ENCODE results near the gene NRIP1.
A peak's percentile ranks its signal among the peaks of the same experiment; 100 is the strongest.

NRIP1 gene

GRCh38 chr21:15065392-15066122 is 757 bp upstream of the NRIP1 start:
- peak; percentile 80 for DNase-seq (ENCODE audit: low spot score)

- DNase-seq (ENCODE audit: low spot score), result peak; percentile 47
These were observed 805 bp downstream of the NRIP1 start for GRCh38 chr21:15063814-15064575.

- DNase-seq (ENCODE audit: low spot score), result peak; percentile 14
These were observed 1.6 kb downstream of the NRIP1 start for GRCh38 chr21:15063081-15063813.

- DNase-seq (ENCODE audit: low spot score), result peak; percentile 26
These were observed 2.2 kb downstream of the NRIP1 start for GRCh38 chr21:15062606-15062965.

- no peak for DNase-seq (ENCODE audit: low spot score)
These were observed 2.8 kb downstream of the NRIP1 start for GRCh38 chr21:15061747-15062605.

- peak; percentile 23 for DNase-seq (ENCODE audit: low spot score)
These were observed 3.5 kb downstream of the NRIP1 start for GRCh38 chr21:15061279-15061678.

GRCh38 chr21:15060543-15061175 is 4.1 kb downstream of the NRIP1 start:
- peak; percentile 18 for DNase-seq (ENCODE audit: low spot score)

GRCh38 chr21:15059397-15059796 is 5.4 kb downstream of the NRIP1 start:
- no peak for DNase-seq (ENCODE audit: low spot score)

- no peak for DNase-seq (ENCODE audit: low spot score)
These were observed 5.9 kb downstream of the NRIP1 start for GRCh38 chr21:15058854-15059263.

GRCh38 chr21:15057285-15057684 is 7.5 kb downstream of the NRIP1 start:
- no peak for DNase-seq (ENCODE audit: low spot score)

GRCh38 chr21:15054606-15055239 is 10.1 kb downstream of the NRIP1 start:
- peak; percentile 20 for DNase-seq (ENCODE audit: low spot score)

GRCh38 chr21:15054089-15054488 is 10.7 kb downstream of the NRIP1 start:
- DNase-seq (ENCODE audit: low spot score), result no peak

- no peak for DNase-seq (ENCODE audit: low spot score)
These were observed 11.3 kb downstream of the NRIP1 start for GRCh38 chr21:15053500-15053899.

GRCh38 chr21:15052459-15052763 is 12.4 kb downstream of the NRIP1 start:
- no peak for DNase-seq (ENCODE audit: low spot score)

GRCh38 chr21:15051644-15052458 is 12.9 kb downstream of the NRIP1 start:
- no peak for DNase-seq (ENCODE audit: low spot score)

- DNase-seq (ENCODE audit: low spot score), result no peak
These were observed 14.0 kb downstream of the NRIP1 start for GRCh38 chr21:15050568-15051377.

- DNase-seq (ENCODE audit: low spot score), result no peak
These were observed 19.8 kb downstream of the NRIP1 start for GRCh38 chr21:15045017-15045416.

- DNase-seq (ENCODE audit: low spot score), result no peak
These were observed 22.3 kb downstream of the NRIP1 start for GRCh38 chr21:15042531-15042930.

GRCh38 chr21:15039607-15040299 is 25.0 kb downstream of the NRIP1 start:
- DNase-seq (ENCODE audit: low spot score), result no peak
